SH-SY5Y (cell line): ENCODE data around the gene BET1L.

Source experiments
- GATA2 ChIP-seq: IDR thresholded peaks from 2 replicates; pipeline ENCODE4 v1.6.1; 2011; ENCODE audit warnings: mild to moderate bottlenecking, low read depth, low read length
- GATA3 ChIP-seq: IDR thresholded peaks from 2 replicates; pipeline ENCODE4 v1.6.1; 2011; ENCODE audit warnings: low read depth, mild to moderate bottlenecking, low read length, moderate library complexity

The BET1L gene

GRCh38 chr11:235997-236773 lies 29.0 kb upstream of the BET1L start, which contains the start of gene SIRT3:
SIRT3 (minus strand) TSS chr11:236342; CDS start chr11:236328, 14 bp downstream.
- TF ChIP-seq GATA2 (no peak), GATA3 (no peak)

DNA sequence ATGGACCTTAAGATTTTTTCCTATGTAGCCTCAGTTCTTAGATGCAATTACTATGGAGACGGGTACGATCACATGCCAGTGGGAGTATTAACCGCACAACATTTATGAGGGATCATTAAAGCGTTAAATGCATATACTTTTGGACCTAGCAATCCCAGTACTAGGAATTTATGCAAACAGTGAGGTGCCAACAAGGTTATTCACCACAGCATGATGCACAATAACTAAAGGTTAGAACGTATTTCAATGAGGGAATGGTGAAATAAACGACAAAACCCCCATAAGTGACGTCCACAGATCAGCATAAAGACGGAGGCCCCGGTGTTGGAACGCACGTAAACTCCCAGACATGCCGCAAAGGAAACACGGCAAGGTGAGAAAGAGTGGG lies 28.4 kb upstream of the BET1L start:
- TF ChIP-seq GATA3 (no peak), GATA2 (no peak)

GRCh38 chr11:235180-235579 lies 28.0 kb upstream of the BET1L start:
- TF ChIP-seq GATA3 = no peak
- no peak for TF ChIP-seq GATA2

- TF ChIP-seq GATA2 = no peak
- TF ChIP-seq GATA3 = no peak
Measured at GRCh38 chr11:232783-233565, 25.8 kb upstream of the BET1L start.

DNA sequence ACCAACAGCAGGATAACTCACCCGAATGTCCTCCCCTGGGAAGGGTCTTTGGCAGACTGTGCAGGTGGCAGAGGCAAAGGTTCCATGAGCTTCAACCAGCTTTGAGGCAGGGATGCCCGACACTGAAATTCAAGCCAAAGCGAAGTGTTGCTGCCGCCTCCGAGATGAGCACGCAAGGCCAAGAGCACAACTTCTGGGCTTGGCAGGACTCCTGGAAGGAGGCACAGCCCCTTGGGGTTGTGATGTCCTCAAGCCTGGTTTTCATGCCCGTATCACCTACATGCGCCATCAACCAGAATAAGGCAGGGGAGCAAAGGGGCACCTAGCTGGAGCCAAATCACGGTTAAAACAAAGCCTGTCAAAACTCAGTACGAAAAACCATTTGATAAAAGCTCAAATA lies 23.2 kb upstream of the BET1L start:
- TF ChIP-seq GATA2 = no peak
- TF ChIP-seq GATA3 = no peak

DNA sequence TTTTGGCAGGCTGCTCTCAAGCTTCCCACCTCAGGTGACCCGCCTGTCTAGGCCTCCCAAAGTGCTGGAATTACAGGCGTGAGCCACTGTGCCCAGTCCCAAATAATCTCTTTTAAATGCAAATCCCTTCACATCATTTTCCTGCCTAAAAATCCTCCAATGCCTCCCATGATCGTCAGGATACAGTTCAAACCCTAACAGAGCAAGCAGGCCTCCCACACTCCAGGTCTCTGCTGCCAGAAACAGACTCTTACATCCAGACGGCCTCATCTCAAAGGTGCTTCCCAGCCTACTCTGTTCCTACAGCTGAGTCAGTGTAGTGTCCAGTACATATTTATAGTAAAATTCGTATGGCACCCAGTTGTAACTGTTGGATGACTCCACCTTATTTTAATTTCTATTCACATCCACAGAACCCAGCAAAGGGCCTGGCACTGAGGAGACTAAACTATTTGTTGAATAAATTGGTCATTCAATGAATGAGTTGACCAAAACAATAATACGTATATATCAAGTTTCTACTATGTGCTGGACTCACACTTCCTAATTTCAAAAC lies 20.7 kb upstream of the BET1L start:
- TF ChIP-seq GATA3 = no peak
- no peak for TF ChIP-seq GATA2

GRCh38 chr11:225734-226453 lies 18.7 kb upstream of the BET1L start:
- no peak for TF ChIP-seq GATA3
- TF ChIP-seq GATA2 = no peak

DNA sequence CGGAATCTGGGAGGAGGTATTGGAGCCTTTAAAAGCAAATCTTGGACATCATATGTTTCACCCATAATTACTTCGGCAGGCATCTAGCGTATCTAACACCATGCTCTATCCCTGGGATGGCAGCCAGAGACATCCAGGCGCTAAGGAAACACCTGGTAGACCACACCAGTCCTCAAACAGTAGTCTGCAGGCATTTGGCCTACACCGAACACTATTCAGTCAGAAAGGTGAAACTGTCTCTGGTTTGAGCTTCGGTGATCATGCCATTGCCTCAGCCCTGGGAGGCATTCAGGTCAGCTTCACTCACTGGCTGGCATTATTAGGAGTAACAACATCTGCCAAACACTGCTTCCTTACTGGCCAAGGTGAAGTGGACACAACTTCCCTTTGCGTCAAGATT lies 17.2 kb upstream of the BET1L start:
- TF ChIP-seq GATA2 (no peak), GATA3 (no peak)

DNA sequence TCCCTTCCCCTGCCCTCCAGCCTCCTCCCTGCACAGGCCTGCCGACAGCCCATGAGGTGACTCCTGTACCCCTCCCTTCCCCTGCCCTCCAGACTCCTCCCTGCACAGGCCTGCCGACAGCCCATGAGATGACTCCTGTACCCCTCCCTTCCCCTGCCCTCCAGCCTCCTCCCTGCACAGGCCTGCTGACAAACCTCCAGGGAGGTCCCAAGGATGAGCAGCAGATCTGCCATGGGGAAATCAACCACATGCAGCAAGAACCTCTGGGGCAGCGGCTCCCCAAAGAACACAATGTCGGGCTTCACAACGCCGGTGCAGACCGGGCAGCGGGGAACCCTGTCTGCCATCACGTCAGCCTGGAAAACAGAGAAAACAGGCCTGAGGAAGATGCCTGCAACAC lies 16.7 kb upstream of the BET1L start:
- no peak for TF ChIP-seq GATA2

DNA sequence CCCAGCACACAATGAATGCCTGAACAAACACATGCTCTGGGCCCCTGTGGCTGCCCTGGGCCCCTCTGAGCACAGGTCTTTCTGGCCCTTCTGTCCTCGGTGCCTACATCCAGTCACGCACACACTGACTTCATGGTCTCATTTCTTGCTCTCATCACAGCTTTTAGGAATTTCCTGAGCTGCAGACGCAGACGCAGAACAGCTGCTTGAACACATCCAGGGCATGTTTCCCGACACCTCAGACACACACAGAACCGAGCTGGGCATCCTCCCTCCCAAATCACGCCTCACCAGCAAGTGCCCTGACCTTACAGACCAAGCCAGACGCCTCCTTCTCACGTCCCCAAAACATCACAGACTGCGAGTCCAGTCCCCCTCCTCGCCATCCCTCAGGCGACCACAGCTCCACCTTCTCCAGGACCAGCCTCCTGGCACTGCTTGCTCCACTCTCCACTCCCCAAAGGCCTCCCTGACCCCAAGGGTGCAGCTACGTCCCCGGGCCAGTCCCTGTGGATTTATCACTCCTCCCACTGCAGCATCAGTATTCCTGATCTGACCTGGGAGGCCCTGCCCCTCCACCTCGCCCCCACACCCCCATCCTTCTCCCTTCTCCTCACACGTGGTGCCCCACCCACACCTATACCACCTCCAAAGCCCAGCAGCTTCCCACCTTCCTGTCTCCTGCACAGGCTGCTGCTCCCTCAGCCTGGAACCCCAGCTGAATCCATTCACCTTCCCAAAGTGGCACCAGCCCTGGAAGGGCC lies 16.0 kb upstream of the BET1L start:
- TF ChIP-seq GATA2 (no peak), GATA3 (no peak)

DNA sequence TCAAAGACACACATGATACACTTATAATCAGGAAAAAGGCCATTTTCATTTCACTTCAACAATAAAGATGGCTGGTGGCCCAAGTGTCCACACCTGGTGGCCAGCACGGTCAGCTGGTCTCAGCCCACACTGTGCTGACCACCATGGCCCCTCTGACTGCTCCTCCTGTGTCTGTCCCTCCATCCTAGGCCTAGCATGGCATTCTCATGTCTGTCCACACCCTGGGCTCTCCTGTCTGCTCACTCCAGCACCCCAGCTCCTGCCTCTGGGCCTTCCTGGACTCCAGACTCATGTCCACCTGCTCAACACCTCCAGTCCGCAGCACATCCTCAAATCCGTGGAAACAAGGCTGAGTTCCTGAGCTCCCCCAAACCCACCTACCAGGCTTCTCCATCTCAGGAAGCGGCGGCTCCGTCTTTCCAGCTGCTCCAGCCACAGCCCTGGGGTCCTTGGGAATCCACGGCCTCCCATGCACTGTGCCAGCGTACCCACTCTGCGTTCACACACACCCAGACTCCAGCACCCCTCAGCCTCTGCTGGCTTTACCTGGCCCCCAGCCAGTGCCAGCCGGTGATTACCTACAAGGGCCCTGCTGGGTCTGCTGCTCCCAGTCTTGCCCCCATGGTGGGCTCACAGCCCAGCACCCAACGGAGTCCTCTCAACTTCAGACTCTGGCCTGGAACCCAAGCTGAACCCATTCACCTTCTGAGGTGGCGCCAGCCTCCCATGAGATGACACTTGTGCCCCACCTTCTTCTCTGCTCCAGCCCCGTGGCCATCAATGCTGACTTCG lies 15.0 kb upstream of the BET1L start:
- no peak for TF ChIP-seq GATA3
- TF ChIP-seq GATA2 = no peak

GRCh38 chr11:221539-221938 lies 14.3 kb upstream of the BET1L start:
- TF ChIP-seq GATA3 (no peak), GATA2 (no peak)
